ENCODE measurements around the gene HEPN1. TPM values are rescaled to one million over a fixed set of nuclear protein-coding genes. Genes with fewer than 3 reads are reported as not detected.
"Not testable (repeated sequence)": the region's sequence is repeated elsewhere in the genome, so short reads cannot be mapped to it uniquely, and the experiment has no call there.

The HEPN1 gene
- polyA plus RNA-seq, 1 donor = 0.26 TPM

- DNase-seq = no peak
Measured at GRCh38 chr11:124942466-124943253, 23.6 kb downstream of the HEPN1 start.

GRCh38 chr11:124943254-124943616 lies 24.2 kb downstream of the HEPN1 start:
- DNase-seq = no peak

- DNase-seq = no peak
Measured at GRCh38 chr11:124943741-124944140, 24.7 kb downstream of the HEPN1 start.

GRCh38 chr11:124944565-124944964 lies 25.5 kb downstream of the HEPN1 start:
- DNase-seq = no peak

GRCh38 chr11:124945826-124946225 lies 26.8 kb downstream of the HEPN1 start:
- DNase-seq = no peak

- no peak for DNase-seq
Measured at GRCh38 chr11:124946735-124947141, 27.7 kb downstream of the HEPN1 start.

GRCh38 chr11:124950601-124951330 lies 31.7 kb downstream of the HEPN1 start:
- DNase-seq = no peak

GRCh38 chr11:124951341-124951740 lies 32.3 kb downstream of the HEPN1 start:
- no peak for DNase-seq

- peak; percentile 97 for DNase-seq
Measured at GRCh38 chr11:124953753-124954589, 34.9 kb downstream of the HEPN1 start, which contains the start of gene CCDC15. Gene CCDC15, plus strand, starts transcription at chr11:124954202. Its CDS starts 531 bp downstream, at chr11:124954733.

- no peak for DNase-seq
Measured at GRCh38 chr11:124954590-124954955, 35.5 kb downstream of the HEPN1 start.

- no peak for DNase-seq
Measured at GRCh38 chr11:124955035-124955434, 36.0 kb downstream of the HEPN1 start.

GRCh38 chr11:124961972-124962609 lies 43.0 kb downstream of the HEPN1 start:
- DNase-seq = peak; percentile 54

- not testable (repeated sequence) for DNase-seq
Measured at GRCh38 chr11:124968197-124968596, 49.1 kb downstream of the HEPN1 start.

Other genes starting within 250 kb of the HEPN1 start
- gene SIAE, start 245.5 kb upstream of the HEPN1 start, polyA plus RNA-seq (ENCODE audit: insufficient read length) = 8.9 TPM
- gene SPA17, start 245.3 kb upstream of the HEPN1 start, polyA plus RNA-seq (ENCODE audit: insufficient read length) = 2.1 TPM
- 5.3 TPM for gene NRGN, start 179.3 kb upstream of the HEPN1 start, polyA plus RNA-seq (ENCODE audit: insufficient read length)
- 1.0 TPM for gene VSIG2, start 167.0 kb upstream of the HEPN1 start, polyA plus RNA-seq (ENCODE audit: insufficient read length)
- gene ESAM, start 157.0 kb upstream of the HEPN1 start, polyA plus RNA-seq (ENCODE audit: insufficient read length) = 65.1 TPM
- gene MSANTD2, start 118.8 kb upstream of the HEPN1 start, polyA plus RNA-seq (ENCODE audit: insufficient read length) = 15.9 TPM
- gene ROBO3, start 53.8 kb upstream of the HEPN1 start, polyA plus RNA-seq (ENCODE audit: insufficient read length) = 31.8 TPM
- 43.3 TPM for gene ROBO4, start 21.4 kb upstream of the HEPN1 start, polyA plus RNA-seq (ENCODE audit: insufficient read length)
- gene HEPACAM, start 16.8 kb downstream of the HEPN1 start, polyA plus RNA-seq (ENCODE audit: insufficient read length) = 0.22 TPM
- gene CCDC15, start 35.0 kb downstream of the HEPN1 start, polyA plus RNA-seq (ENCODE audit: insufficient read length) = 2.7 TPM
- gene SLC37A2, start 144.1 kb downstream of the HEPN1 start, polyA plus RNA-seq (ENCODE audit: insufficient read length) = 5.3 TPM
- gene TMEM218, start 192.4 kb downstream of the HEPN1 start, polyA plus RNA-seq (ENCODE audit: insufficient read length) = 23.3 TPM
- gene PKNOX2, start 245.5 kb downstream of the HEPN1 start, polyA plus RNA-seq (ENCODE audit: insufficient read length) = 31.3 TPM

All from hindlimb muscle (tissue), 1 donor.